Measurements from ENCODE around the gene OR6P1.

OR6P1 gene

DNA sequence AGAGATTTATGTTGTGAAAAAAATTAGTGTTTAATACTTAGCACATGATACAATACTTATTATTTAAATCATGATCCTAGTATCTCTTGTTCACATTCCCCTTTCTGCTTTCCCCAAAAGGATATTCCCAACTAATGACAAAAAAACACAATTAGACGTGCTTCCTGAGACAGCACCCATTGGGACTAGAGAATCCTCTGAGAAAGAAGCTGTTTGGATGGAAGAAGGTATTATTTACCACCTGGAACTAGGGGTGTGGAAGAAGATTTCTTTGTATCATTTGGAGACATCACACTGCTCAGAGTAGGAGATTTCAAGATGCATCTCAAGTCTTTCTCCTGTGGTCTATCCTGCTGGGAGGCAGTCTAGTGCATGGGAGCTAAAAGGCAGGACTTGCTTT is 34.6 kb upstream of the OR6P1 start, which contains the start of gene OR10Z1:
OR10Z1 (plus strand) TSS at position 301 of the 400 bp plus-strand sequence. CDS start 1,171 bp downstream, outside the sequence.
- no peaks in the 10 kb centered on the region for H3K9me2 ChIP-seq (replicated peaks; ENCODE audit: control insufficient read depth, low read length)
- H3K9me3 ChIP-seq (ENCODE audit: control insufficient read depth, insufficient read depth, low read length) = no peaks in the 10 kb centered on the region
- no peak within 1 kb of the TSS for H3K27ac ChIP-seq (ENCODE audit: low read depth, low read length)
- no peaks in the 10 kb centered on the region for H3K36me3 ChIP-seq (ENCODE audit: control insufficient read depth, low read length)
- no peak for TF ChIP-seq EZH2phosphoT487 (IDR thresholded peaks at IDR 0.05; ENCODE audit: borderline replicate concordance, low read length)
- TF ChIP-seq, protein P1, sequence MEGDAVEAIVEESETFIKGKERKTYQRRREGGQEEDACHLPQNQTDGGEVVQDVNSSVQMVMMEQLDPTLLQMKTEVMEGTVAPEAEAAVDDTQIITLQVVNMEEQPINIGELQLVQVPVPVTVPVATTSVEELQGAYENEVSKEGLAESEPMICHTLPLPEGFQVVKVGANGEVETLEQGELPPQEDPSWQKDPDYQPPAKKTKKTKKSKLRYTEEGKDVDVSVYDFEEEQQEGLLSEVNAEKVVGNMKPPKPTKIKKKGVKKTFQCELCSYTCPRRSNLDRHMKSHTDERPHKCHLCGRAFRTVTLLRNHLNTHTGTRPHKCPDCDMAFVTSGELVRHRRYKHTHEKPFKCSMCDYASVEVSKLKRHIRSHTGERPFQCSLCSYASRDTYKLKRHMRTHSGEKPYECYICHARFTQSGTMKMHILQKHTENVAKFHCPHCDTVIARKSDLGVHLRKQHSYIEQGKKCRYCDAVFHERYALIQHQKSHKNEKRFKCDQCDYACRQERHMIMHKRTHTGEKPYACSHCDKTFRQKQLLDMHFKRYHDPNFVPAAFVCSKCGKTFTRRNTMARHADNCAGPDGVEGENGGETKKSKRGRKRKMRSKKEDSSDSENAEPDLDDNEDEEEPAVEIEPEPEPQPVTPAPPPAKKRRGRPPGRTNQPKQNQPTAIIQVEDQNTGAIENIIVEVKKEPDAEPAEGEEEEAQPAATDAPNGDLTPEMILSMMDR (IDR thresholded peaks at IDR 0.05; ENCODE audit: low read depth, low read length, poor library complexity, severe bottlenecking) = no peak
- H3K4me1 ChIP-seq (ENCODE audit: control insufficient read depth, low read length) = no peaks in the 10 kb centered on the region
- H4K20me1 ChIP-seq (ENCODE audit: control insufficient read depth, insufficient read depth, low read depth, low read length) = no peaks in the 10 kb centered on the region
- H3K27me3 ChIP-seq (ENCODE audit: control insufficient read depth, low read length) = no peaks in the 10 kb centered on the region; the same call in 1 of the 2 replicates
- H3K4me2 ChIP-seq (ENCODE audit: low read length) = no peak within 1 kb of the TSS
- no peak within 1 kb of the TSS for H3K4me3 ChIP-seq (ENCODE audit: low read length)
- H3K79me2 ChIP-seq (ENCODE audit: control insufficient read depth, low read length) = no peaks in the 10 kb centered on the region
- no peaks in the 10 kb centered on the region for H3F3A ChIP-seq (ENCODE audit: control insufficient read depth, insufficient read depth)

DNA sequence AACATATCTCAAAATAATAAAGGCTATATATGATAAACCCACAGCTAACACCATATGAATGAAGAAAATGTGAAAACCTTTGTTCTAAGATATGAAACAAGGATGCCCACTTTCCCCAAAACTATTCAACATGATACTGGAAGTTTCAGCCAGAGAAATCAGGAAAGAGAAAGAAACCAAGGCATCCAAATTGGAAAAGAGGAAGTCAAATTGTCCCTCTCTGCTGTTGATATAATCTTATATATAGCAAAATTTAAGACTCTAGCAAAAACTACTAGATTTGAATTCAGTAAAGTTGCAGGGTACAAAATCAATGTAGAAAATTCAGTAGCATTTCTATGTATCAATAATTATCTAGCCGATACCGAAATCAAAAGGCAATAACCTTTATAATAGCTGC is 30.4 kb upstream of the OR6P1 start:
- no peaks in the 10 kb centered on the region for H3K9me2 ChIP-seq (replicated peaks; ENCODE audit: control insufficient read depth, low read length)
- H3K4me1 ChIP-seq (ENCODE audit: control insufficient read depth, low read length) = no peaks in the 10 kb centered on the region
- no peaks in the 10 kb centered on the region; the same call in 1 of the 2 replicates for H3K27me3 ChIP-seq (ENCODE audit: control insufficient read depth, low read length)
- TF ChIP-seq, protein P1 (IDR thresholded peaks at IDR 0.05; ENCODE audit: low read depth, low read length, poor library complexity, severe bottlenecking) = no peak
- TF ChIP-seq EZH2phosphoT487 (IDR thresholded peaks at IDR 0.05; ENCODE audit: borderline replicate concordance, low read length) = no peak
- no peak overlapping the region for H3K27ac ChIP-seq (ENCODE audit: low read depth, low read length)
- H3K9me3 ChIP-seq (ENCODE audit: control insufficient read depth, insufficient read depth, low read length) = peaks cover 5% of the 10 kb centered on the region
- H3K4me3 ChIP-seq (ENCODE audit: low read length) = no peak overlapping the region
- no peaks in the 10 kb centered on the region for H4K20me1 ChIP-seq (ENCODE audit: control insufficient read depth, insufficient read depth, low read depth, low read length)
- no peaks in the 10 kb centered on the region for H3K36me3 ChIP-seq (ENCODE audit: control insufficient read depth, low read length)
- no peak overlapping the region for H3K4me2 ChIP-seq (ENCODE audit: low read length)
- no peaks in the 10 kb centered on the region for H3K79me2 ChIP-seq (ENCODE audit: control insufficient read depth, low read length)
- no peaks in the 10 kb centered on the region for H3F3A ChIP-seq (ENCODE audit: control insufficient read depth, insufficient read depth)

DNA sequence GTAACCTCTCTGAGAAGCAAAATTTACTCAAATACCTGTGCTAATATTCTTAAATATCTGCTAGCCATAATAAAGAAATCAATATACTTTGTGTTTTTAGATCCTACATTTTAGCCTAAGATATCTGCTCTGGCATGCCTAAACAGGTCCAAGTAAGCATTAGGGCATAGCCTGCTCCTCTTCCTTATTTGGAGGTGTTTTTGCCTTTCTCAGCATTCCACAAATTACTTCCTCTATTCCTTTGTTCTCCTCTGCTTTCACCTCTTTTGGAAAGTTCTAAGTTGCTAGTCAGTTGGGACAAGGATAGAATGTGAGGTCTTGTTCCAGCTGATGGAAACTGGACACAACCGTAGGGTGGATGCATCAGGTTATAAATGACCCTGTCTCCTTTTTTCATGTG is 16.6 kb upstream of the OR6P1 start:
- no peaks in the 10 kb centered on the region for H4K20me1 ChIP-seq (ENCODE audit: control insufficient read depth, insufficient read depth, low read depth, low read length)
- H3K4me1 ChIP-seq (ENCODE audit: control insufficient read depth, low read length) = no peaks in the 10 kb centered on the region
- H3K36me3 ChIP-seq (ENCODE audit: control insufficient read depth, low read length) = no peaks in the 10 kb centered on the region
- no peak overlapping the region for H3K27ac ChIP-seq (ENCODE audit: low read depth, low read length)
- TF ChIP-seq, protein P1 (IDR thresholded peaks at IDR 0.05; ENCODE audit: low read depth, low read length, poor library complexity, severe bottlenecking) = no peak
- TF ChIP-seq EZH2phosphoT487 (IDR thresholded peaks at IDR 0.05; ENCODE audit: borderline replicate concordance, low read length) = no peak
- no peaks in the 10 kb centered on the region for H3K27me3 ChIP-seq (ENCODE audit: control insufficient read depth, low read length)
- no peaks in the 10 kb centered on the region for H3F3A ChIP-seq (ENCODE audit: control insufficient read depth, insufficient read depth)
- no peak overlapping the region for H3K4me2 ChIP-seq (ENCODE audit: low read length)
- H3K9me3 ChIP-seq (ENCODE audit: control insufficient read depth, insufficient read depth, low read length) = no peaks in the 10 kb centered on the region; the same call in 1 of the 2 replicates
- H3K9me2 ChIP-seq (replicated peaks; ENCODE audit: control insufficient read depth, low read length) = no peaks in the 10 kb centered on the region
- H3K79me2 ChIP-seq (ENCODE audit: control insufficient read depth, low read length) = no peaks in the 10 kb centered on the region
- H3K4me3 ChIP-seq (ENCODE audit: low read length) = no peak overlapping the region
